ENCODE data around the gene KIFC3.
"Not testable (repeated sequence)": the region's sequence is repeated elsewhere in the genome, so short reads cannot be mapped to it uniquely, and the experiment has no call there.

Gene KIFC3

DNA sequence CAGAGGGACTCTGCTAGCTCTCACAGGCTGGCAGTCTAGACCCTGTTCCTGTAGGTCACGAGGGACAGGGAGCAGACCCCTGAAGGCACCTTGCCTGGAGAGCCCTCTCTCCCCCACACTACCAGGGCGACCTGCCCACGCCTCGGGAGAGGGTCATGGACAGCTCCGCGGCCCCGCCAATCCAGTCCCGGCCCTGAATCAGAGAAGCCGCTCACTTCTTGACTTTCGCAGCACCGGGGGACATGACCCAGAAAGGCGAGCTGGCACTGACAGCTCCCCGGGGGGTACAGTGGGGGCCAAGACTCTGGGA is 5.1 kb downstream of the KIFC3 start:
- no peaks in the 10 kb centered on the region for H3K79me2 ChIP-seq (ENCODE audit: control insufficient read depth, low read length)
- TF ChIP-seq EZH2phosphoT487 (IDR thresholded peaks at IDR 0.05; ENCODE audit: borderline replicate concordance, low read length) (no peak), CTCF (IDR thresholded peaks at IDR 0.05; ENCODE audit: low read depth, low read length, poor library complexity, severe bottlenecking) (no peak)
- no peak overlapping the region for H3K27ac ChIP-seq (ENCODE audit: low read depth, low read length)
- no peaks in the 10 kb centered on the region for H4K20me1 ChIP-seq (ENCODE audit: control insufficient read depth, insufficient read depth, low read depth, low read length)
- H3K4me1 ChIP-seq (ENCODE audit: control insufficient read depth, low read length), result peaks cover 6% of the 10 kb centered on the region; the same call in 1 of the 2 replicates
- no peaks in the 10 kb centered on the region for H3F3A ChIP-seq (ENCODE audit: control insufficient read depth, insufficient read depth)
- H3K4me2 ChIP-seq (ENCODE audit: low read length), result no peak overlapping the region
- no peaks in the 10 kb centered on the region for H3K36me3 ChIP-seq (ENCODE audit: control insufficient read depth, low read length)
- no peaks in the 10 kb centered on the region for H3K9me3 ChIP-seq (ENCODE audit: control insufficient read depth, insufficient read depth, low read length)
- peaks cover 31% of the 10 kb centered on the region for H3K27me3 ChIP-seq (ENCODE audit: control insufficient read depth, low read length)
- H3K9me2 ChIP-seq (replicated peaks; ENCODE audit: control insufficient read depth, low read length), result no peaks in the 10 kb centered on the region
- no peak overlapping the region for H3K4me3 ChIP-seq (ENCODE audit: low read length)

DNA sequence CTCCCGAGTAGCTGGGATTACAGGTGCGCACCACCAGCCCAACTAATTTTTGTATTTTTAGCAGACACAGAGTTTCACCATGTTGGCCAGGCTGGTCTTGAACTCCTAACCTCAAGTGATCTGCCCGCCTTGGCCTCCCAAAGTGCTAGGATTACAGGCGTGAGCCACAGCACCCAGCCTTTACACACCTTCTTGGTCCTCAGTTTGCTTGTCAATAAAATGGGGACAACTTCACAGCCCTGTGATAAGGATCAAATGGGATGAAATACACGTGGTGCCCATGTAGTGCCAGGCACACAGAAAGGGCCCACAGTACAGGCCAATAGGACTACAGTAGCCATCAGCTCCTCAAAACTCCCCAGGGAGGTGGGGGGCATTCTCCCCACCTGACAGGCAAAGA is 6.3 kb downstream of the KIFC3 start:
- H3K27ac ChIP-seq (ENCODE audit: low read depth, low read length); H3F3A ChIP-seq (ENCODE audit: control insufficient read depth, insufficient read depth); H3K36me3 ChIP-seq (ENCODE audit: control insufficient read depth, low read length); H3K79me2 ChIP-seq (ENCODE audit: control insufficient read depth, low read length); H3K9me3 ChIP-seq (ENCODE audit: control insufficient read depth, insufficient read depth, low read length); H3K9me2 ChIP-seq (replicated peaks; ENCODE audit: control insufficient read depth, low read length); H4K20me1 ChIP-seq (ENCODE audit: control insufficient read depth, insufficient read depth, low read depth, low read length); H3K4me3 ChIP-seq (ENCODE audit: low read length); H3K4me2 ChIP-seq (ENCODE audit: low read length); H3K4me1 ChIP-seq (ENCODE audit: control insufficient read depth, low read length): not testable (repeated sequence)
- H3K27me3 ChIP-seq (ENCODE audit: control insufficient read depth, low read length), result peaks cover 21% of the 10 kb centered on the region

DNA sequence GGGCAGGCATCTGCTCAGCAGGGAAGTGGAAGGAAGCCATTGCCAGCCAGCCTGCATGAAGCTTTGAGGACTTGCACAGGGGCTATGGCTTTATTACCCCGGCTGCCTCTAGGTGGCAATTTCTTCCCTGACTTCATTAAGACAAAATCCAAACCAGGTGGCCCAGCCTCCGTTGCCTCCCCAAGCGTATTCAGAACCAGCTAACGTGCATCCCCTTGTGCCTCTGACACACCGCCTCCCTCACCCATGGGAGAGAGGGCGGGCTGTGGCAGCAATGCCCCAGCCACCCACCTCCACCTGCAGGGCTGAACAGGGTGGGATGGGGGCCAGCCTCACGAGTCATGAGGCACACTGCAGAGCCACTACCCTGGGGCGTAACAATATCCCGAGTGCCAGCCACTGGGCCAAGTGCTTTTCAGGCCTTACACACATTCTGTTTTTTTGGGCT is 6.8 kb downstream of the KIFC3 start:
- Histone ChIP-seq H3K4me2 (ENCODE audit: low read length) (no peak overlapping the region), H3K27me3 (ENCODE audit: control insufficient read depth, low read length) (peaks cover 16% of the 10 kb centered on the region), H4K20me1 (ENCODE audit: control insufficient read depth, insufficient read depth, low read depth, low read length) (no peaks in the 10 kb centered on the region), H3K36me3 (ENCODE audit: control insufficient read depth, low read length) (no peaks in the 10 kb centered on the region), H3K79me2 (ENCODE audit: control insufficient read depth, low read length) (no peaks in the 10 kb centered on the region), H3K4me1 (ENCODE audit: control insufficient read depth, low read length) (0 out of 2 replicates have a peak, but pooled peaks cover 2% of the 10 kb centered on the region), H3K4me3 (ENCODE audit: low read length) (no peak overlapping the region), H3F3A (ENCODE audit: control insufficient read depth, insufficient read depth) (no peaks in the 10 kb centered on the region), H3K9me3 (ENCODE audit: control insufficient read depth, insufficient read depth, low read length) (no peaks in the 10 kb centered on the region), H3K27ac (ENCODE audit: low read depth, low read length) (no peak overlapping the region), H3K9me2 (replicated peaks; ENCODE audit: control insufficient read depth, low read length) (no peaks in the 10 kb centered on the region)
- no peak for TF ChIP-seq EZH2phosphoT487 (IDR thresholded peaks at IDR 0.05; ENCODE audit: borderline replicate concordance, low read length)
- peak; percentile 56 for TF ChIP-seq CTCF (IDR thresholded peaks at IDR 0.05; ENCODE audit: low read depth, low read length, poor library complexity, severe bottlenecking)

DNA sequence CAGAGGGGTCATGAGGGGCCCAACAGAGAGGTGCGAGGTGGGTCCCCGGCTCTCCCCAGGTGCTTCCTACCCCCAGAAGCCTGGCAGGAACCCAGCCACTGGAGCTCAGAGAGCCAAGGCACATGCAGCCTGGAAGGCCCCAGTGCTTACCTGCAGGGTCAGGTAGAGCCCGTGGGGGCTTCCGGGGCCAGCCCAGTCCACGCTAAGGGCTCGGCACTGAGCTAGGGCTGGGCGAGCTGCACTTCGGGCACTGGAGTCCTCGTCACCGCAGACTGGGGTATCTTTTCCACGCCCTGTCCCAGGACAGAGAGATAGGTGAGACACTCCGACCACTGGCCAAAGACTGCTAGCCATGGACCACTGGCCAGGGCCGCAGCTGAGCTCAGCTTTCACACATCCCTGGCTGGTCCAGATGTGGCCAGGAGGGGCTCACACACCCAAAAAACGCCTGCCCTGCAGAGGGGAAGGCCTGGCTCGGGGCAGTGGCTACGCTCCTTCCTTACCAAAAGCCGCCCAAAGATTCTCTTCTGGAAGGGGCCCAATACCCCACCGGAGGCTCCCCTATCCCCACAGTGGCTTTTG is 7.4 kb downstream of the KIFC3 start:
- Histone ChIP-seq H3K9me3 (ENCODE audit: control insufficient read depth, insufficient read depth, low read length) (no peaks in the 10 kb centered on the region), H3K9me2 (replicated peaks; ENCODE audit: control insufficient read depth, low read length) (no peaks in the 10 kb centered on the region), H4K20me1 (ENCODE audit: control insufficient read depth, insufficient read depth, low read depth, low read length) (no peaks in the 10 kb centered on the region), H3F3A (ENCODE audit: control insufficient read depth, insufficient read depth) (no peaks in the 10 kb centered on the region), H3K4me3 (ENCODE audit: low read length) (no peak overlapping the region), H3K27me3 (ENCODE audit: control insufficient read depth, low read length) (peaks cover 11% of the 10 kb centered on the region), H3K4me2 (ENCODE audit: low read length) (no peak overlapping the region), H3K4me1 (ENCODE audit: control insufficient read depth, low read length) (0 out of 2 replicates have a peak, but pooled peaks cover 2% of the 10 kb centered on the region), H3K79me2 (ENCODE audit: control insufficient read depth, low read length) (no peaks in the 10 kb centered on the region), H3K36me3 (ENCODE audit: control insufficient read depth, low read length) (no peaks in the 10 kb centered on the region), H3K27ac (ENCODE audit: low read depth, low read length) (no peak overlapping the region)
- TF ChIP-seq EZH2phosphoT487 (IDR thresholded peaks at IDR 0.05; ENCODE audit: borderline replicate concordance, low read length) (no peak), CTCF (IDR thresholded peaks at IDR 0.05; ENCODE audit: low read depth, low read length, poor library complexity, severe bottlenecking) (no peak)

Data from DOHH2 (cell line).